GM21619 (cell line): ENCODE data around the gene MGAT3.
A peak's percentile ranks its signal among the peaks of the same experiment; 100 is the strongest.
"Not testable (repeated sequence)": the region's sequence is repeated elsewhere in the genome, so short reads cannot be mapped to it uniquely, and the experiment has no call there.

Experiments used
- ATAC-seq: cut with Tn5 transposase; IDR thresholded peaks from one replicate; pipeline ENCODE4 v1.9.1; 2021; ENCODE audit not compliant: unreplicated experiment

Gene MGAT3

DNA sequence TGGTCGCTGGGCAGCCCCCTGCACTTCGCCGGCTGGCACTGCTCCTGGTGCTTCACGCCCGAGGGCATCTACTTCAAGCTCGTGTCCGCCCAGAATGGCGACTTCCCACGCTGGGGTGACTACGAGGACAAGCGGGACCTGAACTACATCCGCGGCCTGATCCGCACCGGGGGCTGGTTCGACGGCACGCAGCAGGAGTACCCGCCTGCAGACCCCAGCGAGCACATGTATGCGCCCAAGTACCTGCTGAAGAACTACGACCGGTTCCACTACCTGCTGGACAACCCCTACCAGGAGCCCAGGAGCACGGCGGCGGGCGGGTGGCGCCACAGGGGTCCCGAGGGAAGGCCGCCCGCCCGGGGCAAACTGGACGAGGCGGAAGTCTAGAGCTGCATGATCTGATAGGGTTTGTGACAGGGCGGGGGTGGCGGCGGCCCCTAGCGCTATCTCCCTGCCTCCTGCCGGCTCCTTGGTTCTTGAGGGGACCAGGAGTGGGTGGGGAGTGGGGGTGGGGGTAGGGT lies 31.8 kb downstream of the MGAT3 start:
- ATAC-seq = no peak

DNA sequence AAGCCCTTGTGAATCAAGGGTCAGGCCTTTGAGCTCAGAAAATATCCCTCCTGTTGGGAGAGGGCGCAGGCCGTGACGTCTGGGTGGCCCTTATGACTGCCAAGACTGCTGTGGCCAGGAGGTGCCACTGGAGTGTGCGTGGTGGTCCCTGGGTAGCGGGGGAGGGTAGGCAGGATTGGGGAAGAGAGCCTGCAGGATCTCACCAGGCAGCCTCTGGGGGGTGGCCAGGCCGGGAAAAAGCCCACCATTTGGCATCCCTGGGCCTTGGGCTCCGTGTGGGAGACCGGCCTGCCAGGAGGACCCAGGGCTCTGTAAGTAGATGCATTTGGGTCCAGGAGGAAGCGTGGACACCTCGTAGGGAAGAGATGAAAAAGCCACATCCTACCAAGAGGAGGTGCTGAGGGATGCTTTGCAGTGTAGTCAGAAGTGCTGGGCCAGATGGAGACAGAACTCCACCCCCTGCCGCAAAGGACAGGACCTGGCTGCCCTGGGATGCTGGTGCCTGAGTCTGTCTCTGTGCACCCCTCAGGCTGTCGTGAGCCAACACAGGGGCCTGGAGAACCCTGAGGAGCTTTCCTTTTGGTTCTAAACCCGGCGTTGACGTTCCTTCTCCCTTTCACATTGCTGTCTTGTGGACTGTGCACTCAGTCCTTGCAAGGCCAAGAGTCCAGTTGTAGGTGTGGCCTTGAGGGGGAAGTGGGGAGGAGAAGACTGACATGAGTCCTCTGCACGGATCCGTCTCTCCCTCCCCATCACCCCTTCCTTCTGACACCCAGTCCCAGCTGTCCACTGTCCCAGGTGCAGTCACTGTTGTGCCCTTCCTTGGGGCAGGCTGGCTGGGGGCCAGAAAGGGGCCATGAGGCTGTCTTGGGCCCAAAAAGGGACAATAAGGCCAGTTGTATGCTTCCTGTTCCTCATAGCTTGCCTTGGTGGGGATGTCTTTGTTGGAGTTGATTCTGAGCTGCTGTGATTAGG lies 32.6 kb downstream of the MGAT3 start:
- no peak for ATAC-seq

DNA sequence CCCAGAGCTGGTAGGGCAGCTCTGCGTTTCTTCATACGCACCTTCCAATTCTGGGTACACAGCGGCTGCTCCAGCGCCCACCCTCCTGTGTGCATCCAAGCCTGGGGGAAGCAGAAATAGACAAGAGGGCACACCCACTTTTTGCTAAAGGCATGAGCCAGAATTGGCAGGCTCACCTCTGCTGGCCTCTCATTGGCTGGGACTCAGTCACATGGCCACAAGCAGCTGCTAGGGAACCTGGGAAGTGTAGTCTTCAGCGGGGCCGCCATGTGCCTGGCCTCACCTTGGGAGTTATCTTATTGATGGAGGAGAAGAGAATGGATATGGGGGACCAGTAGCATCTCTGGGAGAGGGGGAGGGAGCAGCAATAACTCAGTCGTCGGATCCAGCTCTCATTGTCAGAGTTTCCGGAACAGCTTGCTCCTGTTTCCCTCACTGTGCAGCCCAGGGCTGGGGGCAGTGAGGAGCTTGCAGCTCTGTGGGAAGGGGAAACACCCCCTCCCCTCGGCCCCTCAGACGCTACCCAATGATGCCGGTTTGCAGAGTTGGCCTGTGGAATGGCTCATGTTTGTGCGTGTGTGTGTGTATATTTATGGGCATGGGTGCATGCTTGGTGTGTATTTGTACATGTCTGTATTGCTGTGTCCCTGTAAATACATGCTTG lies 33.5 kb downstream of the MGAT3 start:
- no peak for ATAC-seq

DNA sequence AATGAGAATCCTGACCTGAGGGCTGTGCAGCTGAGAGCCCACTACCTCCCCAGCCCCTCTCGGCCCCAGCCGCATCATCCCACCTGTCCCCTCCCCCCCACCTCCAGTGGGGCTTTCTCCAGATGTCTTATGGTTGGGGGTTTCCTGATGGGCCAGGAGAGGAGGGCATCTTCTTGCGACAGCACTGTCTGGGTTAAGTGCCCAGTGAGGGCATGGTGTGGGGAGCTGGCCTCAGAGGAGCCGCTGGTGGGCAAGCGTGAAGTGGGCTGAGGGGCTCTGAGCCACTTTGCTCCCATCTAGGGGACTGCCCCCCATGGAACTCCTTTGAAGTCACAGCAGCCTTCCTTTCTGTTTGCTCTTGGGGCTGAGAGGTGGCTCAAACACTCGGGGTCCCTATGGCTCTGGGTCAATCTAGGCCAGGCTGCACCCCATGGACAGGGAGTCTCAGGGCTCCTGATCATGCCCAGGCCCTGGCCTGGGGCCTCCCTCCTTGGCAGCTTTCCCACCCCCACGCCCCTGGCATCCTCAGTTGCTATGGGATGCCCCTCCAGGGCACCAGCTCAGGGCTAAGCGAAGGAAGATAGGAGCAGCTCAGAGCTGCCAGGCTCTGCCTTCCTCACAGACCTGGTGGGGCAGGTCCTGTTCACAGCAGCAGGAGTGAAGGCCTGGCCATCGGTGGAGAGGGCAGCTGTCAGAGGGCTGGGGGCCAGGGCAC lies 34.3 kb downstream of the MGAT3 start:
- no peak for ATAC-seq

DNA sequence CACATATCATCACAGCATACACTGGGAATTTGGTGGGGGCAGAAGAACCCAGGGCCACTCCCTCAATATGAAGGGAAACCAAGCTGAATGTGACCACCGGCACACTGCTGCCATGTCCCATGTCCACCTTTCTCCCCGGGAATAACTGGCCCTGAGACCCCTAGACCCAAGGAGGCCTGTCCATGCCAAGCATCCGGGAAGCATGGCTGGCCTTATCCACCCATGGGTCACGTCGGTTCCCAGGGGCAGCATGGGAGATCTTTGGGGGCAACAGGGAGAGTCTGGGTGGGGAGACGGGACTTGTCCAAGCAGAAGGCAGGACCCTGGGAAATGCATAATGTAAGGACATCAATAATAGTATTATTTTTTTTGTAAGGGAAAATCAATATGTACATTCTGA lies 34.9 kb downstream of the MGAT3 start:
- no peak for ATAC-seq

DNA sequence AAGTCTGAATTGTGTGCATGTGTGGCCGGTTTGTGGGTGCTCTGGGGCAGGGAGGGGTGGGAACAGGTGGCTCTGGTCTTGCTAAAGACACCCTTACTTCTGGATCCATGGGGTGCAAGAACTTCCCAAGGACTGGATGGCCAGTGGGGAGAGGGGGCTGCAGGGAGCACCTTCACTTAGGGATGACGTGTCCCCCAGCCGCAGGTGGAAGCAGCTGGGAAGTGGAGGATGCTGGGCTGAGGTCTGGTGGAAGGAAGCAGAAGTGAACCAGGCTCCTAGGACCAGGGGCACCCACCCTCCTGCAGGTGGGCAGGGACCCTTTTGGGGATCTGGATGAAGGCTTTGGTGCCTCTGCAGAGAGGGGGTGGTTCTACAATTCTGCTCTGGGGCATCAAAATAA lies 35.4 kb downstream of the MGAT3 start:
- no peak for ATAC-seq

DNA sequence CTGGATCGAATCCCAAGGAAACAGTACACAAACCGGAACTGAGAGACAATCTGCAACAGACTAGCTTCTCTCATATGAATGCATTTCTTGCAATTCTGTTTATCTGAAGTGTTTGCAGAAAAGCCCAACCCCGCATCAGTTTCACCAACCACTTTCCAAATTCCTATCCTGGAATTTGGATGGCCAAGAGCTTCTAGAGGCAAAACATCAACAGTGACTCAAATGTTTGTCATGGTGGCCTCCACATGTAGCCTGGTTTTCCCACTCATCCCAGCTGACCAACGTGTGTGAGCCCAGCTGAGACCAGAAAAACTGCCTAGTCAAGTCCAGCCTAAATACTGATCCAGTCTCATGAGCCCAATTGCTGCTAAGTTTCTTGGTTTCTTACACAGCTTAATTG lies 36.9 kb downstream of the MGAT3 start:
- no peak for ATAC-seq

DNA sequence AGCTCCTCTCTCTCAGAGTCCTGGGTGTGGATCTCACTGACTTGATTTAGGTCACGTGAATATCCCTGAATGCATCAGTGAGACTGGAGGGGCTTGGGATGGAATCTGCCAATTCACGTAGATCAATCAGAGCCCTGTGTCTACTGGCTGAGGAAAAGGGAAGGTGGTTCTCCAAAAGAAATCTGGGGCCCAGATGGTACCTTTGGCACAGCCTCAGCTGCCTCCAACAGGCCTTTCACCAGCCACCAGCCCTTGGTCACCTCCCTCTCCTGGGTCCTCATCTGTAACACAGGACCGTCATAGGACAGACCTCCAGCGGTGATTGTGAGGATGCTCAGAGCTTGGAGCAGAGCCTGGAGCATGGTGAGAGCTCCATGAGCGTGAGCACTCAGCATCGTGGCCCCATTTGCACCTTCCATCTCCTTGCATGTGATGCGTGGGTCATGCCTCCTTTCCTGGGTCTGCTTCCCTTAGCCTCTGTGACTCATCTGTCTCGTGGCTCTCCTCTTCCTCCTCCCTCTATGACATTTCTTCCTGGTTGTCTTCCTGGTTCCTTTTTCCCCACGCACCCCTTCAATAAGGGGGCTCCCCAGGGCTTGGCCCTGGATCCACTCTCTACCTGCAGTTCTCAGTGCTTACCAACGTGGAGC lies 37.8 kb downstream of the MGAT3 start:
- ATAC-seq = no peak

DNA sequence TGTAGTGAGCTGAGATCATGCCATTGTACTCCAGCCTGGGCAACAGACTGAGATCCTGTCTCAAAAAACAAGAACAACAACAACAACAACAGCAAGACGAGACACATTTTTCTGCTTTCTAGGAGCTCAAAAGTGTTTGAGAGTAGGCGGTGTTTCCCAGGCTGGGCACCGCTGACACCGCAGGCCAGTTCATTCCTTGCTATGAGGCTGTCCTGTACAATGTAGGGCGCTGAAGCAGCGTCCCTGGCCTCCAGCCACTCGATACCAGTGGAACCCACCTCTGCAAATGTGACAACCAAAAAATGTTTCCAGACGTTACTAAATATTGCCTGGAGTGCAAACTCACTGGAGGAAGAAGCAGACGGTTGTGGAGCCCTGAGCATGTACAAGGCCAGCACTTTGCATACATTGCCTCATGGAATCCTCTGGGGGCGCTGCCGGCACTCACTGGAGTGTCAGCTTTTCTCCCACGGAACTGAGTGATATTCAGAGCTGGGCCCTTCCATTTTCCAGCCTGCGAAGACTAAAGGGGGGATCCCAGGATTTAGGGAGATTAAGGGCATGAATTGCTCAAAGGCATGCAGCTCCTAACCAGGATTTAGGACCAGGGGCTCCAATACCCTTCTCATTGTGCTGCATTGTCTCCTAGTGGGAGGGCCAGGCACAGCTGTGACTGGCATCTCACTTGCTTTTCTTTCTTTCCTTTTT lies 39.5 kb downstream of the MGAT3 start:
- no peak for ATAC-seq

DNA sequence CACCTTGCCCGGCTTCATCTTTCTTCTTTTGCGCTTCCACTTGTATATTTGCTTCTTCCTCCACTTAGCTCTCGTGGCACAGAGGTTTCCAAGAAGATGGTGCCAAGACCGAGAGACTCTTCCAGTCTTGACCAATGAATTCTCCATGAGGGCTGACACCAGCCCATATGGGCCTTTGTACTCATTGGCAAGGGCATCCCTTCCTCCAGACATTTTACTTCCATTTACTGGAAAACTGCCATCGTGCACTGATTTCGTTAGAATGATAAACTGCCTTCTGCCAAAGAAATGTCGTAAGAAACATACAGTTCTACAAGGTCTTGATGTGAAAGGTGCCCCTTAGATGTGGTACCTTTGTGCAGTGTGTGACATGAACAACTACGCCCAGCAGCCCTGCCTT lies 40.6 kb downstream of the MGAT3 start:
- no peak for ATAC-seq

DNA sequence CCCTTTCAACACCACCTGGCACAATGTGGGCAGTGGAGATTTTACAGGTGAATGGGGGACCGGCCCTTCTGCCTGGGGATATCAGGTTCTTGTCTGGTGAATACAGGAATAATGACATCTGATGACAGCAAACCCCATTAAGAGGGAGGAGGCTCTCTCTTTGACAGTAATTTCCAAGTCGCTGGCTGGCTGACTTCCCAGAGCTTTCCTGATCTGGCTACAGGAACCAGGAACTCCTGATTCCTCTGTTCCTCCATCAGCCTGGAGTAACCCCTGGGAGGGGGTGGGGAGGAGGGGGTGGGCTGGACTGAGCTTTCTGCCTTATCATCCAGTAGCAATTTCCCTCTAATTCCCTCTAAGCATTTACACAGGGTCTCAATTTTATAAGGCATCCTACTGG lies 41.6 kb downstream of the MGAT3 start:
- no peak for ATAC-seq

DNA sequence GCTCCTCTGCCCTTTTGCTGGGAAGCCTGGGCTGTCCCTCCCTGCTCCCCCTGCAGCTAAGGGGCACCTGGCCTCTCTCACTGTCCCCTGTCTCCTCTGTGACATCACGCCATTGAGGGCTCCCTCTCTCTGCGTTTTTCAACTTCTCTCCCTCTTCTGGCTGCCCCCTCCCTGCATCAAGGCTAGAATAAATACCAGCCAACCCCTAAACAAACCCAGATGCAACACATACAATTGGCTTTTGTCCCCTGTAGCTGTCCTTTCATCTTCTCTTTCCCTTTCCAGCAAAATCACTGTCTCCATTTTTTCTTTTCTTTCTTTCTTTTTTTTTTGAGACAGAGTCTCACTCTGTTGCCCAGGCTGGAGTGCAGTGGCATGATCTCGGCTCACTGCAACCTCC lies 42.0 kb downstream of the MGAT3 start:
- ATAC-seq = no peak

DNA sequence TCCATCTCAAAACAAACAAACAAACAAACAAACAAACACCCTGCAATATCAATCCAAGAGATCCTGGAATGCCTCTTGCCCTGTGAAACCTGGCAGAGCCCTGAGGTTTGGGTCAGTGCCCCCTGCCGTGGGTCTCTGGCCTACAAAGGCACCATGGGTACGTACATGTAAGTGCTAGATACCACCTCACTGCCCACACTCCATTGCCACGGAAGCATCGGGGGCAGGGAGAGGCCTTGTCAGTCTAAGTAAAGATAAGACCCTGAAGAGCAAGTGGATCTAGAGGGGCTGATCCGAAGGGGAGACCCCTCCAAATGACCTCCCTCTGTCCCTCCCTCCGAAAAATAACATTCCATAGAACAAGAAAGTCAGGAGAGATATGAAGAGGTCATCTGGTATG lies 43.3 kb downstream of the MGAT3 start:
- ATAC-seq = no peak

DNA sequence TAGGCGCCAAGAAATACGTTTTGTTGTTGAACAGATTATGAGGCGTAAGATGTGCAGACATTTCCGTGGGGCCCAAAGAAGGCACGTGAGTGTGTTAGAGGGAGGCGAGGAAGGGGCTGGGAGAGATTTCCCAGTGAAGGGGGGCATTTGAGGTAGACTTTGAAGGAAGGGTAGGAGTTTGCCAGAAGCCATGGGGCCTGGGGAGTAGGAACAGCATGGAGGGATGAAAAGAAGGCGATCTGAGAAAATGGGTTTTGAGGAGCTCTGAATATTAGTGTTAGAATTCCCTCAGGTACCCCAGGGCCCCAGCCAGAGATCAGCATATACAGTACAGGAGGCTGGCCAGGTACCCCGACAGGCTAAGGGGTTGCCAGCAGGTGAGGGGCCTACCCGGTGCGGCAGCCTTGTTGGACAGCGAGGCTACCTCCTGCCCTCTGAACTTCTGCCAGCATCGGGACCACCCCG lies 44.9 kb downstream of the MGAT3 start:
- ATAC-seq = no peak

DNA sequence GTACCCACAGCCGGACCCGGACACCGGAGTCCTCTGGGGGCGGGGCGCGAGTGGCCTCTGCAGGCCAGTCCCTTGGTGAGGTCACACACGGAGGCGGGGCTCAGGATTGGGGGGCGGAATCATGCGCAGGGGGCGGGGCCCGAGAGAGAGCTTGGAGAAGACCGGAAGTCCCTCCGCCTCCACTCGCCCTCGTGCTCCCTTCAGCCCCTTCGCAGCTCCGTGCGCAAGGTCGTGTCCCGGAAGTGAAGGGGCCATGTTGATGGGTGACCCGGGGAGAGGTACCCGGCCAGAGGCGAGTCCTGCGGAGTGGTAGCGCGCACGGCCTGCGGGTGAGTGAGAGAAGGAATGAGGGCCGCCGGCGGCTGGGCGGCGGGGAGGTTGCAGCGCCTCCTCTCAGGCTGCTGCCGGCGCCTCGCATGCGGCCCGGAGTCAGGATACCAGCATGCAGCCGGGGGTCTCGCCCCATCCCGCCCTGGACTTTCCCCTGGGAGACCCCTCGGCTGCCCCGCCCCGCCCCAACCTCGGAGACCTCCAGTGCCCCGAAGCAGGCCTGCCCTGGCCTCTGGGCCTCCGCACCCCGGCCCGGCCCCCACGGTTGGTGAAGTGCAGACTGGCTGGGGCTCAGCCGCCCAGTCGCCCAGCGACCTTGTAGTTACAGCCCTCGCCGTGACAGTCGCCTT lies 45.4 kb downstream of the MGAT3 start, which contains the start of gene MIEF1:
Gene MIEF1, plus strand, starts transcription at position 182 of the 680 bp plus-strand sequence. CDS start 9,005 bp downstream, outside the sequence.
- peak; percentile 85 for ATAC-seq

DNA sequence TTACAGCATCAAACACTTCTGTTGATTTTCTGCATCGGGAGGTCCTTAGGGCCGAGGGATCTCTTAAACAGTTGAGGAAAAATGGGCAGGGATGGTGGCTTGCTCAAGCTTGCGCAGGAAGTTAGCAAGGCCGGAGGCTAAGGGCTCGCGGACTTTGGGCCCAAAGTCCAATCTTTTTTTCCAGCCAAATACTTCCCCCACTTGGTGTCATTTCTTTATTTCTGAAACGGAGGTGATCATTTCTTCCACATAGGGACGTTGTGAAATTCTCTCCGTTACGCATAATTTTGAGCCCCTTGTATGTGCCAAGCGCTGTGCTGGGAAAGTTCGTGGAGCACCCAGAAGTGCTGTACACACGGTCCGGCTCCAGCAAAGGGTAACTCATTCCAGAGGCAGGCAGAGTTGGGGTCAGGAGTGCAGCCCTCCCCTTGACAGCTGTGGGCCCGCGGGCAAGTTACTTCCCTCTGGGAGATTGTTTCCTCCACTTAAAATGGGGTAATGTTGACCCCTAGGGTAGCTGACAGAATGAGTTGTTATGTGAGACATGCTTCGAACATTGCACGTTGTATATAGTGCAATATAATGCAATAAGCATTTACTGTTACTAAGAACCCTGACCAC lies 46.1 kb downstream of the MGAT3 start:
- ATAC-seq = no peak

DNA sequence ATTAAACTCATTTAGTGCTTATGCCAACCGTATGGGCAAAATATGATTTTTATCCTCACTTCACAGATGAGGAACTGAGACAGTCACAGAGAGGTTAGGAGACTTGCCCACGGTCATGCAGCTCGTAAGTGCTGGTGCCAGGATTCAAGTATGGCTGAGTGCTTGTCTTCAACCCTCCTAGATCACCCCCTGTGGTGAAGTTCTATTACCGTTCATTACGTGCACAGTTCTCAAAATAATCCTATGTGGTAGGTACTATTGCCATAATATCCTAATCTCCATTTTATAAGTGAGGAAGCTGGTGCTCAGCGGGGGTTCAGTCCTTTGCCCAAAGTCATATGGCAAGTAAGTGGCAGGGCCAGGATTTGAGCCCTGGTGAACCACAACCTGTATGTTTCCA lies 46.8 kb downstream of the MGAT3 start:
- ATAC-seq = no peak

DNA sequence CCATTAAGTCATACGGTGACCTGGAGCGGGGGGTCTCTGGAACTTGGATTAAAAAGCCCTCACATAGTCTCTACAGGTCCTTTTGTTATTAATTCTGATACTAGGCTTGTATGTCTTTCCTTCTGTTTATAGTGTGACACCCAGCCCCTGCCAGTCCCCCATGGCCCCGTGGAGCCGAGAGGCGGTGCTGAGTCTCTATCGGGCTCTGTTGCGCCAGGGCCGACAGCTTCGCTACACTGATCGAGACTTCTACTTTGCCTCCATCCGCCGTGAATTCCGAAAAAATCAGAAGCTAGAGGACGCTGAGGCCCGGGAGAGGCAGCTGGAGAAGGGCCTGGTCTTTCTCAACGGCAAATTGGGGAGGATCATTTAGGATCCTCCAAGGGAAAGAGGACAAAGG lies 47.3 kb downstream of the MGAT3 start:
- no peak for ATAC-seq

DNA sequence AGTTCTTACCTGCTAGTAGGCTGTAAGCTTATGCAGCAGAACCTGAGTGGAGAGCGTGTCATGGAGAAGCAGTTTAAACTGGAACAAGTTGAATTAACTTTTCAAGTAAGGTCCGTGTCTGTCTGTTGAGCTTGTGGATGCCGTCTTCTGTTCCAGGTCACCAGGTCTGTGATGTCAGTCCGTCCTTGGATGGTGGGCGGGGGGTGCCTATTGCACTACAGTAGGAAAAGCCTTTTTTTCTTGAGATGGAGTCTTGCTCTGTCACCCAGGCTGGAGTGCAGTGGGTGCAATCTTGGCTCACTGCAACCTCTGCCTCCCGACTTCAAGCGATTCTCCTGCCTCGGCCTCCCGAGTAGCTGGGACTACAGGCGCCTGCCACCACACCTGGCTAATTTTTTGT lies 50.2 kb downstream of the MGAT3 start:
- ATAC-seq = not testable (repeated sequence)
